IgD-negative memory B cell (primary cell): ENCODE measurements around the gene ERICH4. TPM values are rescaled to one million over a fixed set of nuclear protein-coding genes. Genes with fewer than 3 reads are reported as not detected.

ENCODE experiments used
- H3K27ac Mint-ChIP-seq, 3 donors: one replicate each; pipeline ENCODE4 v1.8.0; 2020 to 2022; ENCODE audit warnings: mild to moderate bottlenecking in 3 of 3, mixed read lengths in 3 of 3, moderate library complexity in 1 of 3
- H3K27me3 Mint-ChIP-seq: one replicate; pipeline ENCODE4 v1.8.0; 2021; ENCODE audit warnings: mixed read lengths
- H3K36me3 Mint-ChIP-seq: one replicate; pipeline ENCODE4 v1.8.0; 2020; ENCODE audit warnings: mild to moderate bottlenecking, mixed read lengths
- H3K4me1 Mint-ChIP-seq, 3 donors: one replicate each; pipeline ENCODE4 v1.8.0; 2020 to 2022; ENCODE audit warnings: mixed read lengths in 3 of 3, mild to moderate bottlenecking in 1 of 3
- H3K4me3 Mint-ChIP-seq, 4 donors: one replicate each; pipeline ENCODE4 v1.8.0; 2020 to 2022; ENCODE audit warnings: mild to moderate bottlenecking in 4 of 4, mixed read lengths in 4 of 4, moderate library complexity in 3 of 4
- H3K9me3 Mint-ChIP-seq, 3 donors: one replicate each; pipeline ENCODE4 v1.8.0; 2020 to 2021; ENCODE audit warnings: mixed read lengths in 3 of 3, mild to moderate bottlenecking in 1 of 3
- polyA plus RNA-seq: library from polyadenylated mRNA; unstranded; fragments of 300-500 nt; fragmentation: Illumina TruSeq; gene quantifications from one replicate; pipeline ENCODE4 v1.2.3, GENCODE V29; 2021

Gene ERICH4
- polyA plus RNA-seq, 1 donor from 2014 or later = not detected

- Mint-ChIP-seq H3K4me3 (peak overlapping the region in 3 of 4 donors; percentile 49 to 79 (median 73)), H3K27me3 (no peaks in the 10 kb centered on the region), H3K27ac (no peak overlapping the region), H3K36me3 (peaks cover under 1% of the 10 kb centered on the region), H3K9me3 (no peaks in the 10 kb centered on the region), H3K4me1 (peaks cover 10 to 15% (median 12%) of the 10 kb centered on the region in 3 donors)
Measured at GRCh38 chr19:41409288-41409687, 33.7 kb upstream of the ERICH4 start.

DNA sequence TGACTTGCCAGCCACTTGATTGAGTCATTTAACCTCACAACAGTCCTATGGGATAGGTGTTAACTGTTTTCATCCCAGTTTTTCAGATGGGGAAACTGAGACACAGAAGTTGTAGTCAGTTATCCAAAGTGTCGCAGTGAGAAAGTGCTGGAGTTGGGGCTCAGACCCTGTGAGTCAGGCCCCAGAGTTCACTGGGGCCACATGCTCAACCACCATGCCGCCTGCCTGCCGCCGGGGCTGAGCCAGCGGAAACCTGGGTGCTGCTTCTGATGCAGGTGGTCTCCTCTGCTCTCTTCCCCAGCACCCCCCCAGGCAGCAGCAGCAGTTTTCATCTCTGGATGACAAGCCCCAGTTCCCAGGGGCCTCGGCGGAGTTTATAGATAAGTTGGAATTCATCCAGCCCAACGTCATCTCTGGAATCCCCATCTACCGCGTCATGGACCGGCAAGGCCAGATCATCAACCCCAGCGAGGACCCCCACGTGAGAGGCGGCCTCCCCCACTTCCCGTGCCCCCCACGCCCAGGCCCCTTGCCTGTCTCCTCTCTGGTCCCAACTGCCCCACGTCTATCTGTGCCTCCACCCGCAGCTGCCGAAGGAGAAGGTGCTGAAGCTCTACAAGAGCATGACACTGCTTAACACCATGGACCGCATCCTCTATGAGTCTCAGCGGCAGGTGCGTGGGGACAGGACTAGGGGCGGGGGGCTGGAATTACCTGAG is 32.5 kb upstream of the ERICH4 start:
- Mint-ChIP-seq H3K27ac (no peak overlapping the region), H3K27me3 (no peaks in the 10 kb centered on the region), H3K9me3 (no peaks in the 10 kb centered on the region), H3K36me3 (peaks cover 6% of the 10 kb centered on the region), H3K4me3 (no peak overlapping the region), H3K4me1 (peaks cover 10 to 12% (median 12%) of the 10 kb centered on the region in 3 donors)

DNA sequence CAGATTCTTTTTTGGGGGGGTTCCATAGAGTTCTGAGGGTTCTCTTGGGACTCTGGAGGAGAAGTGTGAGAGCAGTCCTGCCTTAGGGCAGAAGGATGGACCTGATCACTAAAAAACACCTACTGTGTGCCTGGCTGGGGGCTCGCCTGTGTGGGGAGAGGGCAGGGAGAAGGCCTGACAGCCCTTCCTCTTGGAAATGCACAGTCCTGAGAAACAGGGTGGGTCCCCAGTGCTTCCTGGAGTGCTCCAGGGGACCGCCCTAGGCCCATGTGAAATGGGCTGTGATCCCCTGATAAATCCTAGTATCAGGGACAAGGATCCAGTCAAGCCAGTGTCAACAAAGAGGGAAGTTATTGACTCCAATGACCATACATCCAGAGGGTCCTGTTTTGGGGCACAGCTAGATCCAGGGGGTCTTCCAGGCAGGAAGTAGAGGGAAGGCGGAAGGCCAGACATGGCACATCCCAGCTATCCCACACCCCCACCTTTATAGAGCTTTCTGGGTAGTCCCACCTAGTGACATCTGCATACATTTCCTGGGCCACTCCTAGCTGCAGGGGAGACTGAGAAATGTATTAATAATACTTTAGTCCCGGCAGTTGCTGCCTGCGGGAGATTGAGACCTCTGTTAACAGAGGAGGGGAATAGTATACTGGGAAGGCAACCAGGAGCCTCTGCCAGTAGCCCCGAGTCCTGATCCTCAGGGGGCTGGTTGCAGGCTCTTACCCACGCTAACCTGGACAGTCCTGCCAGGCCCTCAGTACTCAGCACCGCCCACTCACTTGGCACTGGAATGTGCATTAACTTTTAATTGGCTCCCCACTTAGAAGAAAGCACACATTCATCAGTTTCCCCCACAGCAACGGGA is 31.6 kb upstream of the ERICH4 start:
- Mint-ChIP-seq H3K4me1 (peaks cover 10 to 13% (median 12%) of the 10 kb centered on the region in 3 donors), H3K4me3 (no peak overlapping the region), H3K27me3 (no peaks in the 10 kb centered on the region), H3K36me3 (peaks cover 6% of the 10 kb centered on the region), H3K27ac (no peak overlapping the region), H3K9me3 (no peaks in the 10 kb centered on the region)

DNA sequence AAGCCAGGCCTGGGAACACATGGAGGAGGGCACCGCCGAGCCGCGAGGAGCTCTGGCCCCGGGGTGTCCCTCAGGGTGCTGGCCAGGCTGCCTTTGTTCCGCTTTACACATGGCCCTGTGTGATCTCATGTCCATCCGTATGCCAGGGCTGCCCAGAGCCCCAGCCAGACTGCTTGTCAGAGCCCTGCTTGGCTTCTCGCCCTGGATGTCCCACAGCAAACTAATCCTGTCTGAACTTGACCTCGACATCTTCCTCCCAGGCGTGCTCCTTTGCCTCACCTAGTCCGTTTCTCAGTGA is 31.0 kb upstream of the ERICH4 start:
- H3K27me3 Mint-ChIP-seq = no peaks in the 10 kb centered on the region
- H3K4me3 Mint-ChIP-seq = no peak overlapping the region
- peaks cover 10 to 13% (median 11%) of the 10 kb centered on the region in 3 donors for H3K4me1 Mint-ChIP-seq
- H3K9me3 Mint-ChIP-seq = no peaks in the 10 kb centered on the region
- H3K27ac Mint-ChIP-seq = no peak overlapping the region
- peaks cover 6% of the 10 kb centered on the region for H3K36me3 Mint-ChIP-seq

GRCh38 chr19:41412953-41413352 is 30.0 kb upstream of the ERICH4 start:
- Mint-ChIP-seq H3K9me3 (no peaks in the 10 kb centered on the region), H3K4me1 (peaks cover 9 to 10% (median 10%) of the 10 kb centered on the region in 3 donors), H3K4me3 (no peak overlapping the region), H3K27ac (no peak overlapping the region), H3K27me3 (no peaks in the 10 kb centered on the region), H3K36me3 (peaks cover 6% of the 10 kb centered on the region)

DNA sequence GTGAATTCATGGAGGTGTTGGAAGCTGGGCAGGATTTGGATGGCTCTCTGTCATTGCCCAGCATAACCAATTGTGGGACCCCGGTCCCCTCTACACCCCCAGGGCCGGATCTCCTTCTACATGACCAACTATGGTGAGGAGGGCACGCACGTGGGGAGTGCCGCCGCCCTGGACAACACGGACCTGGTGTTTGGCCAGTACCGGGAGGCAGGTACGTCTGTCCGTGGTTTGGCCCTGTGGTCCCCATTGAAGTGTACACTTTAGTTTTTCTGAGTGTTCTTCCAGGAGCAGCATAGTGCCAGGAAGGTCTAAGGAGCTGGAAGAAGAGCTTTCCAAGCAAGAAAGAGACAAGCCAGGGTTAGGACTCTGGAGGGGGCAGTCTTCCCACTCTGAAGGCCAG is 29.0 kb upstream of the ERICH4 start:
- H3K9me3 Mint-ChIP-seq = no peaks in the 10 kb centered on the region

DNA sequence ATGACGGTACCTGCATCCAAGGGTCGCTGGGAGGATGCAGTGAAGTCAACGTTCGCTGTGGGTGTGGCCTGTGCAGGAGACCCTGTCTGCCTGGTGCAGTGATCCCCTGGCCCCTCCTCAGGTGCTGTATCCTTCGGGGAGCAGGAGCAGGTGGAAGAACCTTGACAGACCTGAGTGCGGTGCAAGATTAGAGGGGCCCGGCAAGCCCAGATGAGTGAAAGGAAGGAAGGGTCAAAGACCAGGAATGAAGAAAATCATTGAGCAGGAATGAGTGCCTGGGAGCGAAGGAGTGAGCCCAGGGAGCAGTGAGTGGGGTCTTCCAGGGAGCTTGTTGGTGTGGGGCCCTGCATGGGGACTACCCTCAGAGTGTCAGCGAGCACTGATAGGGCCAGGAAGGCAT is 28.5 kb upstream of the ERICH4 start:
- peaks cover 6% of the 10 kb centered on the region for H3K36me3 Mint-ChIP-seq
- H3K4me1 Mint-ChIP-seq = peaks cover 3 to 8% (median 5%) of the 10 kb centered on the region in 3 donors
- H3K27me3 Mint-ChIP-seq = no peaks in the 10 kb centered on the region
- H3K4me3 Mint-ChIP-seq = no peak overlapping the region
- no peak overlapping the region for H3K27ac Mint-ChIP-seq
- no peaks in the 10 kb centered on the region for H3K9me3 Mint-ChIP-seq

More for the DNA sequence above, 29.0 kb upstream of the ERICH4 start:
- H3K36me3 Mint-ChIP-seq = peaks cover 6% of the 10 kb centered on the region
- no peaks in the 10 kb centered on the region for H3K27me3 Mint-ChIP-seq
- H3K4me3 Mint-ChIP-seq = no peak overlapping the region
- no peak overlapping the region for H3K27ac Mint-ChIP-seq
- peaks cover 8 to 10% (median 9%) of the 10 kb centered on the region in 3 donors for H3K4me1 Mint-ChIP-seq

DNA sequence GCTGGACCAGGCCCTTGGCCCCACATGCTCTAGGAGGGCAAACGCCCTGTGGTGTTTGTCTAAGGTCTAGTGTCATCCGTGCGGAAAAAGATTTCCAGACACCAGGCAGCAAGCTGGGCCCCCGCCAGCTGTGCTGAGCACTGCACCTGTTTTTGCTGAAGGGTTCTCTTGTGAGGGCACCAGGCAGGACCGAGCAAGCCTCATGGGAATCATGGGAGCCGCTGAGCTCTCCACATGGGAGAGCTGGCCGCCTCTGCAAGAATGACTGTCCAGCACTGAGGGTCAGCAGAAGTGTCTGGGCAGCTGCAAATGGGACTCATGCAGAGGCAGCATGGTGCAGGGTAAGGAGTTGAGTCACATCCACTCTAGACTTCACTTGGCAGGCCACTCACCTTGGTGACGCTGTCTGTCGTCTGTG is 27.8 kb upstream of the ERICH4 start:
- H3K9me3 Mint-ChIP-seq = no peaks in the 10 kb centered on the region
- peaks cover 6% of the 10 kb centered on the region for H3K36me3 Mint-ChIP-seq
- no peak overlapping the region for H3K4me3 Mint-ChIP-seq

DNA sequence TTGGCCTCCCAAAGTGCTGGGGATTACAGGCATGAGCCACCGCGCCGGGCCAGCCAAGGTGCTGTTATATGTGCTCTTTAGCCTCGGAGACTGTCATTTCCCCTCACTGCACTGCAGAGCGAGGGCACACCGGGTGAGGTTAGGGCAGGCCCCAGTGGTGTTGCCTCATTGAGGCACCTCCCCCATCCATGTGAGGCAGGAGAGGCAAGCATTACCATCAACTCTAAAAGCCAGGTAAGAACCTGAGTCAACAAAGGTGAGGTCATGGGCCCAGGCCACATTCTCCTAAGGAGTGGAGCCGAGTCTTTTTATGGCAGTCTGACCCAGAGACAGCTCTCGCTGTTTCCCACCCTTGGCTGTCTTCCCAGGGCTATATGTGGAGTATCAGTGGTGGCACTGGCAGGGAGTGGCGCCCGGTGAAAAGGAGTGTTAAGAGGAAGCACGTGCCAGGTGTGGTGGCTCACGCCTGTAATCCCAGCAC is 26.7 kb upstream of the ERICH4 start:
- Mint-ChIP-seq H3K36me3 (peaks cover 8% of the 10 kb centered on the region), H3K27me3 (no peaks in the 10 kb centered on the region), H3K4me1 (peaks cover 0 to 5% (median 1%) of the 10 kb centered on the region in 3 donors)

More for the DNA sequence above, 27.8 kb upstream of the ERICH4 start:
- H3K27ac Mint-ChIP-seq = no peak overlapping the region
- H3K4me1 Mint-ChIP-seq = peaks cover 0 to 4% (median 1%) of the 10 kb centered on the region in 3 donors
- H3K27me3 Mint-ChIP-seq = no peaks in the 10 kb centered on the region

GRCh38 chr19:41420101-41420880 is 22.7 kb upstream of the ERICH4 start:
- H3K27ac Mint-ChIP-seq = no peak overlapping the region
- no peaks in the 10 kb centered on the region for H3K9me3 Mint-ChIP-seq
- H3K27me3 Mint-ChIP-seq = no peaks in the 10 kb centered on the region
- H3K4me1 Mint-ChIP-seq = peaks cover 0 to 3% (median 1%) of the 10 kb centered on the region in 3 donors
- H3K4me3 Mint-ChIP-seq = no peak overlapping the region
- H3K36me3 Mint-ChIP-seq = peaks cover 4% of the 10 kb centered on the region

More for the DNA sequence above, 26.7 kb upstream of the ERICH4 start:
- H3K9me3 Mint-ChIP-seq = no peaks in the 10 kb centered on the region
- no peak overlapping the region for H3K27ac Mint-ChIP-seq
- no peak overlapping the region for H3K4me3 Mint-ChIP-seq

DNA sequence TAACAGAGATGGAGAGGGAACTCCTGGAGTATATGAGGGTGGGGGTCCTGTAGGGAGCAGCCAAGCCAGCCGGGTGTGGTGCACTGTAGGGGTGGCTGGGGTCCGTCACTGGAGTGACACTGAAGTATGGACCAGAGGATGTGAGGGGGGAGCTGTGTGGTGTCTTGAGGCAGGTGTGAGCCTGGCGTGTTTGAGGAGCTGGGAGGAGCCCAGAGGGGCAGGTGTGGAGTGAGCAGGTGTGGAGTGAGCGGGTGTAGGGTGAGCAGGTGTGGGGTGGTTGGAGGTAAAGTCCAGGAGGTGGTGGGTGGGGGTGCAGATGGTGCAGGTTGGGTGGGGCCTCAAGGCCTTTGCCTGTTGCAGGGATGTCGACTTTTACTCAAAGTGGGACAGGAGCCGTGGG is 21.6 kb upstream of the ERICH4 start:
- Mint-ChIP-seq H3K9me3 (no peaks in the 10 kb centered on the region), H3K4me1 (peaks cover 0 to 3% (median under 1%) of the 10 kb centered on the region in 3 donors), H3K27ac (no peak overlapping the region), H3K4me3 (no peak overlapping the region), H3K36me3 (peaks cover 6% of the 10 kb centered on the region), H3K27me3 (no peaks in the 10 kb centered on the region)

DNA sequence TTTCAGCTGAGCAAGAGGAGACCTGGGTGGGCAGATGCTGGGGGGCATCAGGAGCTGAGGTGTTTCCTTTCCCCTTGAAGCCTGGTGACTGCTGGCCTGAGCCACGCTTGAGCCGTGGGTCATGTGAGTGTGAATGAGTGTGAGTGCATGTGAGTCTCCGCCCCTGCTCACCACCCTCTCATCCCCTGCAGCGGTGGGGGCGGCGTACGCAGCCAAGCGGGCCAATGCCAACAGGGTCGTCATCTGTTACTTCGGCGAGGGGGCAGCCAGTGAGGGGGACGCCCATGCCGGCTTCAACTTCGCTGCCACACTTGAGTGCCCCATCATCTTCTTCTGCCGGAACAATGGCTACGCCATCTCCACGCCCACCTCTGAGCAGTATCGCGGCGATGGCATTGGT is 21.0 kb upstream of the ERICH4 start:
- H3K27ac Mint-ChIP-seq = peak overlapping the region in 1 of 3 donors; percentile 18
- peaks cover 6% of the 10 kb centered on the region for H3K36me3 Mint-ChIP-seq
- H3K4me3 Mint-ChIP-seq = no peak overlapping the region
- H3K9me3 Mint-ChIP-seq = no peaks in the 10 kb centered on the region
- H3K4me1 Mint-ChIP-seq = peaks cover 0 to 6% (median 1%) of the 10 kb centered on the region in 3 donors
- H3K27me3 Mint-ChIP-seq = no peaks in the 10 kb centered on the region

GRCh38 chr19:41422456-41422855 is 20.5 kb upstream of the ERICH4 start:
- Mint-ChIP-seq H3K27ac (peak overlapping the region in 1 of 3 donors; percentile 18), H3K4me1 (peaks cover 0 to 6% (median 1%) of the 10 kb centered on the region in 3 donors), H3K36me3 (peaks cover 6% of the 10 kb centered on the region), H3K27me3 (no peaks in the 10 kb centered on the region), H3K9me3 (no peaks in the 10 kb centered on the region), H3K4me3 (no peak overlapping the region)

DNA sequence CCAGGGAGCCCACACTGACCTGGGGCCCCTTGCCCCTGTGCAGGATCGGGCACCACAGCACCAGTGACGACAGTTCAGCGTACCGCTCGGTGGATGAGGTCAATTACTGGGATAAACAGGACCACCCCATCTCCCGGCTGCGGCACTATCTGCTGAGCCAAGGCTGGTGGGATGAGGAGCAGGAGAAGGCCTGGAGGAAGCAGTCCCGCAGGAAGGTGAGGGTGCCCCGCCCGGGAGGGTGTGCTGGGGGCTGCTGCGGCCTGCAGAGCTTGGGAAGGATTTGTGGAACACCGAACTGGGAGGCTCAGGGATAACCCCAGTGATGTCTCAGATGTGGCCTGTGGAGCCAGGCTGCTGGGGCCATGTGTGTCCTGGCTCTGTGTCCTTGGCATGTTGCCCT is 20.0 kb upstream of the ERICH4 start:
- Mint-ChIP-seq H3K4me3 (no peak overlapping the region), H3K27me3 (no peaks in the 10 kb centered on the region), H3K36me3 (peaks cover 6% of the 10 kb centered on the region), H3K9me3 (no peaks in the 10 kb centered on the region), H3K27ac (no peak overlapping the region), H3K4me1 (peaks cover 0 to 9% (median 5%) of the 10 kb centered on the region in 3 donors)
